GM13976 (cell line): Measurements from ENCODE around the gene ARHGEF17.

Experiments used
- DNase-seq: peaks from one replicate; pipeline ENCODE4 v3.0.0; 2012; ENCODE audit warnings: low spot score
- in situ Hi-C: fragments of 300-500 bp; cut with MboI; formaldehyde crosslinking; loops from one replicate; pipeline ENCODE4 v1.12.0; 2022; ENCODE audit warnings: low sequenced_read_pairs, mixed read lengths, inconsistent platforms; ENCODE audit not compliant: unreplicated experiment
- TF ChIP-seq, protein P1 (sequence below): IDR thresholded peaks from 2 replicates; pipeline ENCODE4 v1.5.1; 2012; ENCODE audit warnings: borderline replicate concordance, mild to moderate bottlenecking; ENCODE audit not compliant: insufficient read depth; ENCODE audit errors: extremely low read depth, missing control alignments, control extremely low read depth

ARHGEF17 gene

DNA sequence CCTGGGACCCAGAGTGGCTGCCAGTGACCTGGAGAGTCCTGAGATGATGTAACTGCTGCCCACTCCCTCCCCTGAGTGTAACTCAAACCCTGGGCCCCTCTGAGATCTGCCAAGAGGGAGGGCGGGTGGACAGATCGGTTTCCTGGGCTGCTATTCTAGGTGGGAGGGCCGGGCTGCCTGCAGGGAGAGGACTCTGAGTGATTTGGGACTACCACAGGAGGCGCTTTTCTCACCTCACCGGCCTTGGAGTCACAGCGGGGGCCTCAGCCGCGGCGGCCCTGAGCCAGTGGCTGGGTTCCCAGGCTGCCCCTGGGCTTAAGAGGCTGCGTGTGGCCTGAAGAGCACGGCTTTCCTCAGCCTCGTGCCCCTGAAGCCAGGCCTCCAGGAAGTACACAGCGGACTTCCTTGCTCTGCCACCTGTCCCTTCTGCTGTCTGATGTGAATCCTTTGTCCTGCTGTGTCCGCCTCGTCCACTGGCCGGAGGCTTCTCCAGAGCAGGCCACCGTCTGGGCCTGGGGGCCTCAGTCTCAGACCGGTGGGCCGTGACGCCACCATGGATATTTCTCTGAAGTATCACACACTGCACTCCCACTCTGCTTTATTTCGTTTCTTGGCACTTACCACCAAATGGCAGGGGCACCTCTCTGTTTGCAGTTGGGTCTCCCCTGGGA, 79.7 kb downstream of the ARHGEF17 start:
- DNase-seq: no peak
- in situ Hi-C loops: no loop called here
- TF ChIP-seq, protein P1, sequence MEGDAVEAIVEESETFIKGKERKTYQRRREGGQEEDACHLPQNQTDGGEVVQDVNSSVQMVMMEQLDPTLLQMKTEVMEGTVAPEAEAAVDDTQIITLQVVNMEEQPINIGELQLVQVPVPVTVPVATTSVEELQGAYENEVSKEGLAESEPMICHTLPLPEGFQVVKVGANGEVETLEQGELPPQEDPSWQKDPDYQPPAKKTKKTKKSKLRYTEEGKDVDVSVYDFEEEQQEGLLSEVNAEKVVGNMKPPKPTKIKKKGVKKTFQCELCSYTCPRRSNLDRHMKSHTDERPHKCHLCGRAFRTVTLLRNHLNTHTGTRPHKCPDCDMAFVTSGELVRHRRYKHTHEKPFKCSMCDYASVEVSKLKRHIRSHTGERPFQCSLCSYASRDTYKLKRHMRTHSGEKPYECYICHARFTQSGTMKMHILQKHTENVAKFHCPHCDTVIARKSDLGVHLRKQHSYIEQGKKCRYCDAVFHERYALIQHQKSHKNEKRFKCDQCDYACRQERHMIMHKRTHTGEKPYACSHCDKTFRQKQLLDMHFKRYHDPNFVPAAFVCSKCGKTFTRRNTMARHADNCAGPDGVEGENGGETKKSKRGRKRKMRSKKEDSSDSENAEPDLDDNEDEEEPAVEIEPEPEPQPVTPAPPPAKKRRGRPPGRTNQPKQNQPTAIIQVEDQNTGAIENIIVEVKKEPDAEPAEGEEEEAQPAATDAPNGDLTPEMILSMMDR: no peak

DNA sequence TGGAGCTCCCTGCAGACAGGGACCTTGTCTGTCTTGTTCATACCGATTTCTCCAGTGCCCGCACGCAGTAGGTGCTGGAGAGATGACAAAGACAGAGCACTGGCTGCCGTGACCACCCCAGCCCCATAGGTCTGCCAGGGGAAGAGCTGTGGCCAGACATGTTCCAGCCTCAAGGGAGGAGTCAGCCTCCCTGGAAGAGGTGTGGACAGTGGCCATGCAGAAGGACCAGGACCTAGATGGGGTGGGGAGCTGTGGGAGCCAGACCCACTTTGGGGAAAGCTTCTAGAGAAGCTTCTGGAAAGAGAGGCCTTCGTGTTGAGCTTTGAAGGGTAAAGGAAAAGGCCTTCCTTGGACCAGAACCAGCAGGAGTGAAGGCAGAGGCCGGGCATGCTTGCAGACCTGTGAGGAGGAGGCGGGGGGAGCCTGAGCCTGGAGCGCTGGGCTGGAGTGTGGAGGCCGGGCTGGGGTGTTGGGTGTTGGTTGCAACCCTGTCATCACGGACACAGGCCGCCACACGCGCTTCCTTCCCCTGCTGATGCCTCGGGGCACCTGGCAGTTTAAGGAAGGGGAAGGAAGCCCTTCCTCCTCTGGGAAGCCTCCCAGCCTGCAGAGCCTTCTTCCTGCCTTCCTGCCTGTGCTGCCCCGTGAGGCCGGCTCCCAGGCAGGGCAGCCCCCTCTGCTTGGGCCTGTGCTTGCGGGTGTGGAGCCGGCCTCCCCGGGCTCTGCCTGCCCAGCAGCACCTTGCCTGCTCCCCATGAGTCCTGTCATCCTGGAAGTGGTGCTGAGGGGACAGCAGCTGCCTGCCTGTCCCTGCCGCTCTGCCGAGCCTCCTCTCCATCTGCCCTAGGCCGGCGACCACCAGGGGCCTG, 80.4 kb downstream of the ARHGEF17 start:
- no peak for DNase-seq
- TF ChIP-seq, protein P1: no peak
- in situ Hi-C loops: no loop called here

DNA sequence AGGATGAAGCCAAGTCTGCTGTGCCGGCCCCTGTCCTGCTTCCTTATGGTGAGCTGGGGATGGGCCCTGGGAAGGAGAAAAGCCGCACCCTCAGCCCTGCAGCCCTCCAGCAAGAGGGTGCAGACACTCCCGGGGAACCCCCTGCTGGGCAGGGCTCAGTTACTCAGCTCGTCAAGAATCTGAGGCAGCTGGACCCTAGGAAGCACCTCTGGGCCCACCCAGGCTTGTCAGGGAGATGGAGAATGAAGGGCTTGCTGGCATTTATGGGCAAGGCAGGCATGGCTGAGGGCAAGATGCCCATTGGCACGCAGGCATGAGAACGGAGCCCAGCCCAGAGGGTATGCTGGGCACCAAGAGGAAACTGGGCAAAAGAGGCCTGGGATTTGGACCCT, 81.1 kb downstream of the ARHGEF17 start:
- TF ChIP-seq, protein P1: no peak
- in situ Hi-C loops: no loop called here
- no peak for DNase-seq

GRCh38 chr11:73389916-73390315, 81.8 kb downstream of the ARHGEF17 start:
- in situ Hi-C loops: no loop called here
- DNase-seq: no peak
- TF ChIP-seq, protein P1: no peak

DNA sequence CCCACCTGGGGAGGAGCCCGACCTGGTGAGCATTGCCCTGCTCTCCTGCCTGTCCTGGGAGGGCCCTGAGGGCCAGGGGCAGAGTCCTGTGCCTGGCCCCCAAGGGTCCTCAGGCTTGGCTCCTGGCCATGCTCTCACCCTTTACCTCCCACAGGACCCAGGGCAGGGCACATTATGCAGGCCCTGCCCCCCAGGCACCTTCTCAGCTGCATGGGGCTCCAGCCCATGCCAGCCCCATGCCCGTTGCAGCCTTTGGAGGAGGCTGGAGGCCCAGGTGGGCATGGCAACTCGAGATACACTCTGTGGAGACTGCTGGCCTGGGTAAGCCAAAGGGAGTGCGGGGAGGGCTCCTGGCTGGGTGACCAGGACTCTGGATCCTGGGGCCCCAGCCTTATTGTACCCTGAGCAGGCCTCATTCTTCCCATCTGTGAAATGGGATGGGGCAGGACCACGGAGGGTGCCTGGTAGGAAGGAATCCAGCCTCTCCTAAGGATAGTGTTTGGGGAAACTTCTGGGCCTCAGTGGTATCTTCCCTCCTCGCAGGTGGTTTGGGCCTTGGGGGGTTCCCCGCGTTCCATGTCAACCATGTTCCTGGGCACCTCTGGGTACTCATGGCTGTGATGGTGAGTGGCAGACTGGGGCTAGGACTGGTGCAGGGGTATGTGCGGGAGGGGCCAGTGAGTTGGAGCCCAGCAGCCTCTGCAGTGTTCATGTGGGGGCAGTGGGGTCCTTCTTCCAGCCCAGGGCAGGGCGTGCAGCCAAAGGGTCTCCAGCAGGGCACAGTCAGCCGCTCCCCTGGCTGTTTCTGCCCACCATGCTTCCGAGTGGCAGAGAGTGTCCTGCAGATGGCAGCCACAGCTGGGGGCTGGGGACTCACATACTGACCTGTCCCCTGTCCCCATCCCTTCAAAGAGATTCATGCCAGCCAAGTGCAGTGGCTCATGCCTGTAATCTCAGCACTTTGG, 82.8 kb downstream of the ARHGEF17 start:
- TF ChIP-seq, protein P1: no peak
- in situ Hi-C loops: no loop called here
- no peak for DNase-seq

GRCh38 chr11:73391665-73392064, 83.6 kb downstream of the ARHGEF17 start:
- in situ Hi-C loops: no loop called here
- no peak for DNase-seq
- TF ChIP-seq, protein P1: no peak
